Medulla oblongata (tissue), 1 donor: Measurements from ENCODE around the gene VTI1A.

Source experiments
- DNase-seq: peaks from one replicate; pipeline ENCODE4 v3.0.0-alpha.2; 2015; ENCODE audit errors: extremely low spot score

VTI1A gene

GRCh38 chr10:112834751-112835181 is 387.8 kb downstream of the VTI1A start:
- DNase-seq, result no peak

GRCh38 chr10:112835217-112835715 is 388.3 kb downstream of the VTI1A start:
- no peak for DNase-seq

- peak; percentile 25 for DNase-seq
Measured at GRCh38 chr10:112835944-112836451, 389.0 kb downstream of the VTI1A start.

- no peak for DNase-seq
Measured at GRCh38 chr10:112838784-112839481, 391.9 kb downstream of the VTI1A start.

- no peak for DNase-seq
Measured at GRCh38 chr10:112839928-112840654, 393.1 kb downstream of the VTI1A start.

- no peak for DNase-seq
Measured at GRCh38 chr10:112841549-112841948, 394.5 kb downstream of the VTI1A start.

GRCh38 chr10:112842832-112843360 is 395.9 kb downstream of the VTI1A start:
- no peak for DNase-seq

GRCh38 chr10:112843623-112844022 is 396.6 kb downstream of the VTI1A start:
- DNase-seq, result no peak

- DNase-seq, result no peak
Measured at GRCh38 chr10:112844681-112845544, 397.9 kb downstream of the VTI1A start.

GRCh38 chr10:112847778-112848177 is 400.8 kb downstream of the VTI1A start:
- DNase-seq, result no peak

- DNase-seq, result no peak
Measured at GRCh38 chr10:112848228-112848627, 401.2 kb downstream of the VTI1A start.

- no peak for DNase-seq
Measured at GRCh38 chr10:112848868-112849430, 401.9 kb downstream of the VTI1A start.

- DNase-seq, result no peak
Measured at GRCh38 chr10:112849546-112849945, 402.5 kb downstream of the VTI1A start.

- no peak for DNase-seq
Measured at GRCh38 chr10:112851181-112851580, 404.2 kb downstream of the VTI1A start.

GRCh38 chr10:112851588-112852211 is 404.7 kb downstream of the VTI1A start:
- DNase-seq, result no peak

- DNase-seq, result peak; percentile 85
Measured at GRCh38 chr10:112852306-112852705, 405.3 kb downstream of the VTI1A start.

- DNase-seq, result no peak
Measured at GRCh38 chr10:112855134-112855533, 408.1 kb downstream of the VTI1A start.

GRCh38 chr10:112857493-112857892 is 410.5 kb downstream of the VTI1A start:
- no peak for DNase-seq

GRCh38 chr10:112858986-112859651 is 412.1 kb downstream of the VTI1A start:
- DNase-seq, result no peak

GRCh38 chr10:112859793-112860192 is 412.8 kb downstream of the VTI1A start:
- no peak for DNase-seq
